SU-DHL-6 (cell line): Measurements from ENCODE around the gene GDNF.

Experiments used
- H2AFZ ChIP-seq: fragments of 200-600 bp; sonication (generic); 2 replicates; pipeline ENCODE4 v1.6.1; 2014; ENCODE audit warnings: low read depth, mild to moderate bottlenecking, moderate library complexity, mixed read lengths, antibody characterized with exemption, low read length; ENCODE audit not compliant: severe bottlenecking
- H3F3A ChIP-seq: fragments of 200-600 bp; shearing (Covaris generic); 2 replicates; pipeline ENCODE4 v1.6.0; 2016; ENCODE audit warnings: antibody characterized with exemption, mild to moderate bottlenecking; ENCODE audit not compliant: insufficient read depth
- H3K27ac ChIP-seq: fragments of 200-600 bp; sonication (generic); 2 replicates; pipeline ENCODE4 v1.5.1; 2016; ENCODE audit warnings: low read depth, mild to moderate bottlenecking, low read length, moderate library complexity, mixed read lengths
- H3K27me3 ChIP-seq: fragments of 200-600 bp; sonication (generic), shearing (Covaris generic); 2 replicates; pipeline ENCODE4 v1.6.0; 2014; ENCODE audit warnings: mild to moderate bottlenecking, low read length
- H3K36me3 ChIP-seq: fragments of 200-600 bp; sonication (generic); 2 replicates; pipeline ENCODE4 v1.6.1; 2014; ENCODE audit warnings: mild to moderate bottlenecking, low read length, mixed read lengths
- H3K4me2 ChIP-seq: fragments of 300-600, 200-600 bp; shearing (Covaris generic), sonication (generic); 2 replicates; pipeline ENCODE4 v1.6.0; 2014; ENCODE audit warnings: low read length, low read depth, mild to moderate bottlenecking; ENCODE audit not compliant: poor library complexity, severe bottlenecking
- H3K4me3 ChIP-seq: fragments of 200-600 bp; sonication (generic); 2 replicates; pipeline ENCODE4 v1.5.1; 2014; ENCODE audit warnings: antibody characterized with exemption, low read length, mild to moderate bottlenecking, mixed read lengths; ENCODE audit not compliant: insufficient read depth, poor library complexity, severe bottlenecking
- H3K79me2 ChIP-seq: fragments of 200-600 bp; sonication (generic); 2 replicates; pipeline ENCODE4 v1.6.1; 2014; ENCODE audit warnings: mild to moderate bottlenecking, low read length, moderate library complexity; ENCODE audit not compliant: insufficient read depth
- H3K9ac ChIP-seq: fragments of 200-600 bp; sonication (generic); 2 replicates; pipeline ENCODE4 v1.7.0; 2014; ENCODE audit warnings: mild to moderate bottlenecking, low read length
- H3K9me2 ChIP-seq: fragments of 200-600 bp; sonication (generic); replicated peaks from 2 replicates; pipeline ENCODE4 v1.6.1; 2014; ENCODE audit warnings: low read length; ENCODE audit not compliant: insufficient read depth
- H3K9me3 ChIP-seq: fragments of 200-600 bp; sonication (generic); 2 replicates; pipeline ENCODE4 v1.6.1; 2014; ENCODE audit warnings: low read length, mixed read lengths; ENCODE audit not compliant: insufficient read depth
- H4K20me1 ChIP-seq: fragments of 200-600 bp; sonication (generic); 2 replicates; pipeline ENCODE4 v1.6.1; 2014; ENCODE audit warnings: low read depth, mild to moderate bottlenecking, antibody characterized with exemption, low read length, moderate library complexity, mixed read lengths
- CTCF ChIP-seq: fragments of 200-600 bp; sonication (generic); IDR thresholded peaks from one replicate; pipeline ENCODE4 v1.5.1; 2017; ENCODE audit warnings: antibody characterized with exemption, mild to moderate bottlenecking, low read length, moderate library complexity; ENCODE audit not compliant: insufficient read depth, poor library complexity, severe bottlenecking
- EZH2phosphoT487 ChIP-seq: fragments of 200-600 bp; sonication (generic), shearing (Covaris generic); conservative IDR thresholded peaks from 2 replicates; pipeline ENCODE4 v1.6.1; 2018; ENCODE audit warnings: mild to moderate bottlenecking, antibody characterized with exemption, low read length, moderate library complexity, mixed read lengths

Gene GDNF

GRCh38 chr5:37851305-37851704 is 11.5 kb upstream of the GDNF start:
- H2AFZ ChIP-seq = no peak overlapping the region
- H3K27ac ChIP-seq = no peak overlapping the region
- no peaks in the 10 kb centered on the region for H3K9me3 ChIP-seq
- H3K4me3 ChIP-seq = no peak overlapping the region
- H3K27me3 ChIP-seq = no peaks in the 10 kb centered on the region
- H3F3A ChIP-seq = no peaks in the 10 kb centered on the region
- H3K9me2 ChIP-seq = no peaks in the 10 kb centered on the region
- H3K36me3 ChIP-seq = no peaks in the 10 kb centered on the region
- H3K79me2 ChIP-seq = no peaks in the 10 kb centered on the region
- no peaks in the 10 kb centered on the region for H4K20me1 ChIP-seq
- no peak for TF ChIP-seq EZH2phosphoT487
- no peak for TF ChIP-seq CTCF
- H3K4me2 ChIP-seq = no peak overlapping the region
- no peak overlapping the region for H3K9ac ChIP-seq

GRCh38 chr5:37850226-37850865 is 10.5 kb upstream of the GDNF start:
- Histone ChIP-seq H3K4me2 (no peak overlapping the region), H3K36me3 (no peaks in the 10 kb centered on the region), H3K9me2 (no peaks in the 10 kb centered on the region), H3K9ac (no peak overlapping the region), H3K27ac (no peak overlapping the region), H3K27me3 (no peaks in the 10 kb centered on the region), H3F3A (no peaks in the 10 kb centered on the region), H2AFZ (no peak overlapping the region), H3K4me3 (no peak overlapping the region), H3K79me2 (no peaks in the 10 kb centered on the region), H4K20me1 (no peaks in the 10 kb centered on the region), H3K9me3 (no peaks in the 10 kb centered on the region)
- TF ChIP-seq CTCF (no peak), EZH2phosphoT487 (no peak)

- Histone ChIP-seq H3K36me3 (no peaks in the 10 kb centered on the region), H4K20me1 (no peaks in the 10 kb centered on the region), H3K27me3 (no peaks in the 10 kb centered on the region), H3K4me2 (no peak overlapping the region), H2AFZ (no peak overlapping the region), H3K27ac (no peak overlapping the region), H3F3A (no peaks in the 10 kb centered on the region), H3K9me2 (no peaks in the 10 kb centered on the region), H3K4me3 (no peak overlapping the region), H3K79me2 (no peaks in the 10 kb centered on the region), H3K9ac (no peak overlapping the region), H3K9me3 (no peaks in the 10 kb centered on the region)
- no peak for TF ChIP-seq CTCF
- no peak for TF ChIP-seq EZH2phosphoT487
Observed at GRCh38 chr5:37849641-37850040, 9.8 kb upstream of the GDNF start.
